Left lung (tissue), 10 donors: ENCODE results near the gene SHISA6. TPM values are rescaled to one million over a fixed set of nuclear protein-coding genes. Genes with fewer than 3 reads are reported as not detected.

ENCODE experiments used
- ATAC-seq: fragments of 200-7000 bp; cut with Tn5 transposase; one replicate; pipeline ENCODE4 v1.9.1; 2020; ENCODE audit warnings: moderate library complexity
- DNase-seq, 4 donors: peaks; one replicate each; pipeline ENCODE4 v3.0.0-alpha.2; 2013 to 2020
- H3K27ac ChIP-seq, 2 donors: fragments of 200-600 bp; sonication (generic) in 1 of 2; one replicate each; pipeline versions ENCODE4 v1.5.0 to v1.8.0; 2020 to 2021
- H3K27me3 ChIP-seq, 2 donors: fragments of 200-600 bp; sonication (generic) in 1 of 2; one replicate each; pipeline versions ENCODE4 v1.5.0 to v1.8.0; 2020 to 2021
- H3K36me3 ChIP-seq, 2 donors: fragments of 200-600 bp; sonication (generic) in 1 of 2; one replicate each; pipeline versions ENCODE4 v1.5.0 to v1.8.0; 2020 to 2021
- H3K4me1 ChIP-seq, 2 donors: fragments of 200-600 bp; one replicate each; pipeline ENCODE4 v1.8.0; 2021
- H3K4me3 ChIP-seq, 2 donors: fragments of 200-600 bp; sonication (generic) in 1 of 2; one replicate each; pipeline versions ENCODE4 v1.5.0 to v1.8.0; 2020 to 2021; ENCODE audit warnings: mild to moderate bottlenecking in 1 of 2
- H3K9me3 ChIP-seq, 2 donors: fragments of 200-600 bp; sonication (generic) in 1 of 2; one replicate each; pipeline versions ENCODE4 v1.5.0 to v1.8.0; 2020 to 2021
- intact Hi-C, 2 donors: fragments of 100-400 bp; cut with DNase I; formaldehyde crosslinking; loops; one replicate each; pipeline versions ENCODE4 v1.11.2 to v1.14.2; 2022
- polyA plus RNA-seq, 6 donors: library from polyadenylated mRNA; unstranded; fragments of 120-200 nt; gene quantifications; one replicate each; pipeline ENCODE4 v1.2.1, GENCODE V29; 2013; ENCODE audit not compliant: insufficient read length in 6 of 6
- total RNA-seq, 2 donors: library from RNA; stranded (reverse); fragmentation: NEBNext Ultra II Directional; extraction: Animal tissue kit (Norgen Biotek cat#: 25700); gene quantifications; one replicate each; pipeline ENCODE4 v1.2.1, GENCODE V29; 2021
- TF ChIP-seq, protein P1 (sequence below), 2 donors: fragments of 200-600 bp; sonication (generic) in 1 of 2; IDR thresholded peaks; one replicate each; pipeline versions ENCODE4 v1.5.0 to v1.8.0; 2021; ENCODE audit warnings: antibody characterized with exemption in 2 of 2
- donor health status: DM: no; HTN: yes; CAD: no.
- donor health status: DM: no; HTN: no; CAD: no.

Gene SHISA6
- total and polyA plus RNA-seq, 8 donors: 0.06 to 0.38 (median 0.19) TPM; not detected in 1

DNA sequence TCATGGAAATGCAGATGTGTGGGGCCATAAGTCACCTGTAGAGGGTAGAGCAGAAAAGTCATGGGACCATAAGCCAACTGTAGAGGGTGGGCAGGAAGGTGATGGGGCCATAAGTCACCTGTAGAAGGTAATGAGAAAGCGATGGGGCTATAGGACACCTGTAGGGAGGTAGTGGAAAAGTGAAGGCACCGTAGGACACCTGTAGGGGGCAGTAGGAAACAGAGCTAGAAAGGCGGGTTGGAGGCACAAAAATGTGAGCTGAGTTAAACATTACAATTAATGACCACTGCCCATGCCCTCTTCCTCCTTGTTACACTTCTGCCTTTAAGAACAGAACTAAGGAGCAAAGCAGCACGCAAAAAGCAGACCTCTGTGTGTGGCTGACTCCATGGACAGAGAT lies 150.1 kb downstream of the SHISA6 start:
- TF ChIP-seq, protein P1, sequence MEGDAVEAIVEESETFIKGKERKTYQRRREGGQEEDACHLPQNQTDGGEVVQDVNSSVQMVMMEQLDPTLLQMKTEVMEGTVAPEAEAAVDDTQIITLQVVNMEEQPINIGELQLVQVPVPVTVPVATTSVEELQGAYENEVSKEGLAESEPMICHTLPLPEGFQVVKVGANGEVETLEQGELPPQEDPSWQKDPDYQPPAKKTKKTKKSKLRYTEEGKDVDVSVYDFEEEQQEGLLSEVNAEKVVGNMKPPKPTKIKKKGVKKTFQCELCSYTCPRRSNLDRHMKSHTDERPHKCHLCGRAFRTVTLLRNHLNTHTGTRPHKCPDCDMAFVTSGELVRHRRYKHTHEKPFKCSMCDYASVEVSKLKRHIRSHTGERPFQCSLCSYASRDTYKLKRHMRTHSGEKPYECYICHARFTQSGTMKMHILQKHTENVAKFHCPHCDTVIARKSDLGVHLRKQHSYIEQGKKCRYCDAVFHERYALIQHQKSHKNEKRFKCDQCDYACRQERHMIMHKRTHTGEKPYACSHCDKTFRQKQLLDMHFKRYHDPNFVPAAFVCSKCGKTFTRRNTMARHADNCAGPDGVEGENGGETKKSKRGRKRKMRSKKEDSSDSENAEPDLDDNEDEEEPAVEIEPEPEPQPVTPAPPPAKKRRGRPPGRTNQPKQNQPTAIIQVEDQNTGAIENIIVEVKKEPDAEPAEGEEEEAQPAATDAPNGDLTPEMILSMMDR (IDR thresholded peaks at IDR 0.05): peak; percentile 12 to 18

DNA sequence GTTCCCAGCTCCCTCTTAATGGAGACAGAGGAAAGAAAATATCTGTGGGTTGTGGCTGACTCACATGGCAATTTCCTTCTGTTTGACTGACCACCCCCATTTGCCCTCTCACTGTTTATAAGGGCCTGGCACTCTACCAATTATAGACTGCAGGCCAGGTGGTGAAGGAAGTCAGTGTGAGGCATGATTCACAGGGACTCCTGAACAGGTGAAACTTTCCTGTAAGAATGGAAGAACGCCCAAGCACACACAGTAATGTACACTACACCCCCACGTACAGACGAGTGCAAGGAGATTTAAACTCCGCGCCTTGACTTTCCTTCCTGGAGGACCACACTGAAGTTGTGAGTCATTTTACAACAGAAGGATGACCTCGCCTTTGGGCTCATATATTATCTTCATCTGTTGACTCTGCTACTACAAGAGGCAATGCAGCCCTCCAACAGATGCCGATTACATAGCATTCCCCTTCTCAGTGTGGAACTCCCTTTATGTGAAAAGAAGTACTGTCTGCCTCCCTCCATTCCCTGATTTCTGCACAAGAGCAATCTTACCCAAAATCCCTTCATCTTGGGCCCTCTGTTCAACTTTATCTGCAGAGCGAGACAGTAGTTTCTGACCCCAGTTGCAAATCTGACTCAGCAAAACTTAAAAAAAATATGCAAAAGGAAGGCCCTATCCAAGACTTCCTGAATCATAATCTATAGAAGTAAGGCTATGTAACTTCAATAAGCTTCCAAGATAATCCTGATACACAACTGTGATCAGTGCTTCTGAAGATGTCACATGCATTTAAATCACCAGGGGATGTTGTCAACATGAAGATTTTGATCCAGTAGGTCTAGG lies 163.6 kb downstream of the SHISA6 start:
- Histone ChIP-seq H3K27me3 (no peaks in the 10 kb centered on the region), H3K27ac (no peak overlapping the region), H3K4me1 (no peaks in the 10 kb centered on the region), H3K4me3 (no peak overlapping the region), H3K9me3 (peaks cover 0 to 42% of the 10 kb centered on the region in 2 donors), H3K36me3 (no peaks in the 10 kb centered on the region)
- intact Hi-C loops: no loop called here
- ATAC-seq (peak; percentile 90), DNase-seq (no peak)
- TF ChIP-seq, protein P1 (IDR thresholded peaks at IDR 0.05): no peak

More for the DNA sequence above, 150.1 kb downstream of the SHISA6 start:
- intact Hi-C loops: no loop called here
- Histone ChIP-seq H3K27me3 (no peaks in the 10 kb centered on the region), H3K4me3 (no peak overlapping the region), H3K4me1 (no peaks in the 10 kb centered on the region), H3K27ac (no peak overlapping the region), H3K9me3 (peaks cover 0 to 5% of the 10 kb centered on the region in 2 donors), H3K36me3 (no peaks in the 10 kb centered on the region)
- no peak for DNase-seq
- peak; percentile 84 for ATAC-seq

GRCh38 chr17:11406716-11407115 lies 165.7 kb downstream of the SHISA6 start:
- Histone ChIP-seq H3K27ac (no peak overlapping the region), H3K4me3 (no peak overlapping the region), H3K36me3 (no peaks in the 10 kb centered on the region), H3K4me1 (no peaks in the 10 kb centered on the region), H3K9me3 (peaks cover 0 to 28% of the 10 kb centered on the region in 2 donors), H3K27me3 (no peaks in the 10 kb centered on the region)
- intact Hi-C loops: no loop called here
- DNase-seq (no peak), ATAC-seq (no peak)
- TF ChIP-seq, protein P1 (IDR thresholded peaks at IDR 0.05): no peak

- intact Hi-C loops: no loop called here
Measured at GRCh38 chr17:11412654-11413053, 171.6 kb downstream of the SHISA6 start.

GRCh38 chr17:11418342-11418741 lies 177.3 kb downstream of the SHISA6 start:
- TF ChIP-seq, protein P1 (IDR thresholded peaks at IDR 0.05): no peak
- H3K4me1 ChIP-seq: no peaks in the 10 kb centered on the region
- H3K36me3 ChIP-seq: no peaks in the 10 kb centered on the region
- no peak for DNase-seq
- ATAC-seq: peak; percentile 54
- H3K4me3 ChIP-seq: no peak overlapping the region
- intact Hi-C loops: no loop called here
- no peak overlapping the region for H3K27ac ChIP-seq
- H3K27me3 ChIP-seq: no peaks in the 10 kb centered on the region
- peaks cover 0 to 8% of the 10 kb centered on the region in 2 donors for H3K9me3 ChIP-seq

More at GRCh38 chr17:11412654-11413053, 171.6 kb downstream of the SHISA6 start:
- TF ChIP-seq, protein P1 (IDR thresholded peaks at IDR 0.05): no peak
- Histone ChIP-seq H3K4me1 (no peaks in the 10 kb centered on the region), H3K36me3 (no peaks in the 10 kb centered on the region), H3K4me3 (no peak overlapping the region), H3K27ac (no peak overlapping the region), H3K27me3 (no peaks in the 10 kb centered on the region), H3K9me3 (no peaks in the 10 kb centered on the region)
- ATAC-seq (peak; percentile 80), DNase-seq (peak in 1 of 4 donors; percentile 39)
